GM18505 (cell line): ENCODE data around the gene ELP5.
"Not testable (repeated sequence)": the region's sequence is repeated elsewhere in the genome, so short reads cannot be mapped to it uniquely, and the experiment has no call there.

Source experiments
- ATAC-seq: cut with Tn5 transposase; IDR thresholded peaks from one replicate; pipeline ENCODE4 v1.9.1; 2021; ENCODE audit not compliant: unreplicated experiment
- POLR2A ChIP-seq: IDR thresholded peaks from 4 replicates; pipeline ENCODE4 v1.6.1; 2011; ENCODE audit warnings: borderline replicate concordance; ENCODE audit not compliant: insufficient read depth, insufficient read length; ENCODE audit errors: extremely low read depth

The ELP5 gene

DNA sequence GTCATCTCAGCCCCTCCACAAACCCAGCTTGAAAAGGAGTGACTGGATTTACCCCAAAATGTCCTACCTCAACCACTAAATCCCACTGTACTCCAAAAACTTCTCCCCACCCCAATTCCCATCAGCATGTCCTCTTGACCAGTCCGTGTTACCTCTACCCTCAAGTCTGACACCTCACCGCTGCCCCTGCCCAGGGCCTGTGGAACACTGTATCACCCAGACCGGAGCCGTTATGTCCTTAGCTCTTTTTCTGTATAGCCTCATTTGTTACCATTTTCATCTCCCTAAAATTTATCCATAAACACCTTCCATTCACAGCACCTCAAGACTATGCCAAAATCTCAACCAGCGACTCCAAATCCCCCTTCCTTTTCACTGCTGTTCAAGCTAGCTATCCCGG is 15.2 kb upstream of the ELP5 start:
- no peak for TF ChIP-seq POLR2A
- no peak for ATAC-seq

GRCh38 chr17:7237266-7237760 is 14.7 kb upstream of the ELP5 start:
- TF ChIP-seq POLR2A: no peak
- ATAC-seq: no peak

DNA sequence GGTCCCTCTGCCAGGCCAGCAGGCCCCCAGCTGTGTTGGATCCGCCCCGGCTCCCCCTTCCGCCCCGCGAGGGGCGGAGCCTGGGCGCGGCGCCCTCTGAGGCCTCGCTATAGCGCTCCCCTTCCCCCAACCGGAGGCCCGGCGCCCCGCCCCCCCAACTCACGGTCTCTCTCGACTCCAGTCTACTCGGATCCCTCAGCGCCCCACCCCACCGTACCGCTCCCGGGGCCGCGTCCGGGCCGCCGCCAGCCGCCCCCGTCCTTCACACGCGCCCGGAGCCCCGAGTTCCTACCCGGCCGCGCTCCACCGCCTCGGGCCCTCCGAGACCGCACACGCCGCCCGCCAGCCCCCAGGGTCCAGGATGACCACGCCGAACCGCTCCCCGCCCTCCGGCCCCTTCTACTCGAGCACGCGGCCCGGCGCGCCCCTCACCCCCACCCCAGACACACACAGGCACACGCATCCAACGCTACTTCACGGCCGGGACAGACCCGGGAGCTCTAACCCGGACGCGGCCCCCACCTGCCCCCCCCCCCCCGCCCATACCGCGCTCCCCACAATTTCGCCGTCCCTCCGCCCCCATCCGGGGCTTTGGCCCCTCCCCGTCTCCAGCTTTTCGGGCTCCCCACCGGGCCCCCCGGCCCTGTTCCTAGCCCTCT is 14.1 kb upstream of the ELP5 start:
- ATAC-seq: no peak
- peak; percentile 52 for TF ChIP-seq POLR2A

GRCh38 chr17:7238420-7239090 is 13.5 kb upstream of the ELP5 start:
- no peak for TF ChIP-seq POLR2A
- ATAC-seq: no peak

DNA sequence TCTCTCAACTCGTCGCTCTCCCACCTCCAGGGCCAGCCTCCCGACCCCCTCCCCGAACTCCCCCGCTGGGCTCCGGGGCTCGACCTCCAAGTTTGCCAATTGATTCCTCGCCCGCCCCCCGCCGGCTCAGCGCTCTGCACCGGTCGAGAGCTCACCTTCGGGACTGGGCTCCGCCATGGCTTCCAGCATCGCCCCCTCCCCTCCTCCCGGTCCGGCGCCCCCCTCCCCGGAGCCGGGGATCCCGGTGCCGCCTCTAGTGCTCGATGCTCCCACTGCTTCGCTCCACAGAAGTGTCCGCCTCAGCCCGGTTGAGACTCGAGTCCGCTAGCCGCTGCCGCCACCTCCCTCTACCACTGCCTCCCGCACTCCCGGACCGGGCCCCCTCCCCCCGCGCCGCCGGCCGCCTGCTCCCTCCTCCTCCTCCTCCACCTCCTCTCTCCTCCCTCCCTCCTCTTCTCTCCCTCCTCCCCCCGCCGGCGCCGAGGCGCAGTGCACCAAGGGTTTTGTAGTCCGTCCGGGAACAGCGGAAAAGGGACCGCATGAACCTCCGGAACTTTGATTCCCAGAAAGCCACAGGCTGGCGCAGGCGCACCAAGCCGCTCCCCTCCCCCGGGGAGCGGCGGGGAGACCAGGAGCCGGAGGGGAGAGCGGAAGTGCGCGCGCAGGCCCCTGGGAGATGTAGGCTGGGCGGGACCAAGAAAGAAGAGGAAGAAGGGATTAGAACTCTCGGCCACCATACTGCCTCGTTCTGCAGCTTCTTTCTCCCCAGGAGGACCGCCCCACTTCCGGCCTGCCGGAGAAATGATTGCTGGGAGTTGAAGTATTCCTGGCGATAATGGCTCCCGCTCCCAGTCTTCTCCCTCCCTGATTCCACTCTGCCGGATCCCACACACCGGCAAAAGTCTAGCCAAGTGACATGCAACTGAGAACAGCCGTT is 12.7 kb upstream of the ELP5 start, which contains the start of gene PHF23:
Gene PHF23 (minus strand): TSS at position 367 of the 937 bp plus-strand sequence. CDS start 178 bp downstream, at position 189.
- peak; percentile 40 for TF ChIP-seq POLR2A
- ATAC-seq: peak; percentile 37

- TF ChIP-seq POLR2A: no peak
- ATAC-seq: no peak
Measured at GRCh38 chr17:7240375-7240774, 11.6 kb upstream of the ELP5 start.

GRCh38 chr17:7241090-7241733 is 10.8 kb upstream of the ELP5 start:
- no peak for TF ChIP-seq POLR2A
- ATAC-seq: no peak

GRCh38 chr17:7241783-7242716 is 10.0 kb upstream of the ELP5 start, which contains the start of gene GABARAP:
GABARAP (minus strand) TSS chr17:7242449; CDS start chr17:7242330, 119 bp downstream.
- ATAC-seq: peak; percentile 37
- TF ChIP-seq POLR2A: peak; percentile 46

DNA sequence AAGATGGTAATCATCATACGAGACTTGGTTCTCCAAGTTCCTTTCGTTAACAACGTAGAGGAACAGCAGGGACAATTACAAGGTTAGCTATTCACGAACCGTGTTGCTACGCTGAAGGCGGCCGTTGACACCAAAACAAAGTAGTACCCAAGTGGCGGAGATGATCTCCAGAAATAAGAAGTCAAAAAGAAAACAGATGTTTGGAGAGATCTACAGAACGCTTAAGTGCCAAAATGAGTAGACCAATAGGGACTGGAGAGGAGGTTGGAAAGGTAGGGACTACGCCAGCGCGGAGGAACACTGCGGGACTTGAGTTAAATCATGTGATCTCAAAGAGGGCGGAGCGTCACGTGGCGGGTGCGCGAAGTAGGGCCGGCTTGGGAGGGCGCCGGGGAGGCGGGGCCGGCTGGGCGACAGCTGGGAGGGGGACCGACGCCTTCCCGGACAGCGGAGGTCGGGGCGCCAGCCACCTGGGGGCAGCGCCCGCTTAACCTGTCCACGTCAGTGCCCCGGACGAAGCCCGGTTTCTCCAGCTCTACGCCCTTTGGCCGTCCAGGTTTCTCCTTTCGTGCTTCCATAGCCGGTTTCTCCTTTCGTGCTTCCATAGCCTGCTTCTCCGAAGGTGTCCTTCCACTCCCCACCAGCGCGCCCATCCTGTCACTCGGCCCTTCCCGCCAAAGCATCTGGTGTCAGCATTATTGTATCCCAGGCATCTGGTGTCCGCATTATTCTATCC is 9.1 kb upstream of the ELP5 start:
- peak; percentile 64 for TF ChIP-seq POLR2A
- ATAC-seq: peak; percentile 39

DNA sequence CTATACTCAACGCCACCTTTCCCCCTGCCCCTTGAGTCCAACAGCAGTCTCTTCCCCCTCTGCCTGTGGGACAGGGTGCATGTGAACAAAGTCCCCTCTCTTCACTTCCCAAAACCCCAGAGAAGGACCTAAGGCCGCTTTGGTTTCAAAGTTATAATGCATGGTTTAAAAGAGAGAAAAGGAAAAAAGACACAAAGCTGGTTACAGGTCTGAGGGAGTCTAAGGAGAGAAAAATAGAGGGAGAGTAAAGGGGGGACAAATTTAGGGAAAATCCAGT is 8.6 kb upstream of the ELP5 start:
- ATAC-seq: no peak
- no peak for TF ChIP-seq POLR2A

GRCh38 chr17:7243838-7244237 is 8.2 kb upstream of the ELP5 start:
- not testable (repeated sequence) for ATAC-seq
